HG02840 (cell line): ENCODE data around the gene HSDL2.
"Not testable (repeated sequence)": the region's sequence is repeated elsewhere in the genome, so short reads cannot be mapped to it uniquely, and the experiment has no call there.

Experiments
- ATAC-seq: cut with Tn5 transposase; IDR thresholded peaks from one replicate; pipeline ENCODE4 v1.9.1; 2021; ENCODE audit warnings: mild to moderate bottlenecking, moderate library complexity, moderate number of reproducible peaks; ENCODE audit not compliant: unreplicated experiment, low FRiP score

Gene HSDL2

GRCh38 chr9:112365257-112365656, 14.7 kb upstream of the HSDL2 start:
- not testable (repeated sequence) for ATAC-seq

GRCh38 chr9:112366591-112366990, 13.3 kb upstream of the HSDL2 start:
- no peak for ATAC-seq

GRCh38 chr9:112367465-112367864, 12.4 kb upstream of the HSDL2 start:
- no peak for ATAC-seq

- no peak for ATAC-seq
Measured at GRCh38 chr9:112369817-112370216, 10.1 kb upstream of the HSDL2 start.

GRCh38 chr9:112371060-112371459, 8.8 kb upstream of the HSDL2 start:
- ATAC-seq = no peak

GRCh38 chr9:112373666-112374065, 6.2 kb upstream of the HSDL2 start:
- not testable (repeated sequence) for ATAC-seq

- ATAC-seq = not testable (repeated sequence)
Measured at GRCh38 chr9:112374232-112374631, 5.7 kb upstream of the HSDL2 start.

- no peak for ATAC-seq
Measured at GRCh38 chr9:112375361-112375760, 4.5 kb upstream of the HSDL2 start.

GRCh38 chr9:112377087-112377486, 2.8 kb upstream of the HSDL2 start:
- ATAC-seq = no peak

GRCh38 chr9:112377684-112378327, 2.1 kb upstream of the HSDL2 start:
- no peak for ATAC-seq

GRCh38 chr9:112378328-112379176, 1.4 kb upstream of the HSDL2 start:
- peak; percentile 10 for ATAC-seq

- ATAC-seq = peak; percentile 85
Measured at GRCh38 chr9:112379177-112380101, 469 bp upstream of the HSDL2 start.

GRCh38 chr9:112380825-112381221, 915 bp downstream of the HSDL2 start:
- ATAC-seq = no peak

GRCh38 chr9:112382066-112382465, 2.2 kb downstream of the HSDL2 start:
- no peak for ATAC-seq

- no peak for ATAC-seq
Measured at GRCh38 chr9:112382501-112383364, 2.8 kb downstream of the HSDL2 start.

- ATAC-seq = no peak
Measured at GRCh38 chr9:112384219-112384618, 4.3 kb downstream of the HSDL2 start.

GRCh38 chr9:112384690-112385089, 4.8 kb downstream of the HSDL2 start:
- ATAC-seq = no peak

- ATAC-seq = no peak
Measured at GRCh38 chr9:112387115-112387514, 7.2 kb downstream of the HSDL2 start.

GRCh38 chr9:112389897-112390296, 10.0 kb downstream of the HSDL2 start:
- not testable (repeated sequence) for ATAC-seq
